ENCODE data around the gene CEMIP2.

CEMIP2 gene, protein sequence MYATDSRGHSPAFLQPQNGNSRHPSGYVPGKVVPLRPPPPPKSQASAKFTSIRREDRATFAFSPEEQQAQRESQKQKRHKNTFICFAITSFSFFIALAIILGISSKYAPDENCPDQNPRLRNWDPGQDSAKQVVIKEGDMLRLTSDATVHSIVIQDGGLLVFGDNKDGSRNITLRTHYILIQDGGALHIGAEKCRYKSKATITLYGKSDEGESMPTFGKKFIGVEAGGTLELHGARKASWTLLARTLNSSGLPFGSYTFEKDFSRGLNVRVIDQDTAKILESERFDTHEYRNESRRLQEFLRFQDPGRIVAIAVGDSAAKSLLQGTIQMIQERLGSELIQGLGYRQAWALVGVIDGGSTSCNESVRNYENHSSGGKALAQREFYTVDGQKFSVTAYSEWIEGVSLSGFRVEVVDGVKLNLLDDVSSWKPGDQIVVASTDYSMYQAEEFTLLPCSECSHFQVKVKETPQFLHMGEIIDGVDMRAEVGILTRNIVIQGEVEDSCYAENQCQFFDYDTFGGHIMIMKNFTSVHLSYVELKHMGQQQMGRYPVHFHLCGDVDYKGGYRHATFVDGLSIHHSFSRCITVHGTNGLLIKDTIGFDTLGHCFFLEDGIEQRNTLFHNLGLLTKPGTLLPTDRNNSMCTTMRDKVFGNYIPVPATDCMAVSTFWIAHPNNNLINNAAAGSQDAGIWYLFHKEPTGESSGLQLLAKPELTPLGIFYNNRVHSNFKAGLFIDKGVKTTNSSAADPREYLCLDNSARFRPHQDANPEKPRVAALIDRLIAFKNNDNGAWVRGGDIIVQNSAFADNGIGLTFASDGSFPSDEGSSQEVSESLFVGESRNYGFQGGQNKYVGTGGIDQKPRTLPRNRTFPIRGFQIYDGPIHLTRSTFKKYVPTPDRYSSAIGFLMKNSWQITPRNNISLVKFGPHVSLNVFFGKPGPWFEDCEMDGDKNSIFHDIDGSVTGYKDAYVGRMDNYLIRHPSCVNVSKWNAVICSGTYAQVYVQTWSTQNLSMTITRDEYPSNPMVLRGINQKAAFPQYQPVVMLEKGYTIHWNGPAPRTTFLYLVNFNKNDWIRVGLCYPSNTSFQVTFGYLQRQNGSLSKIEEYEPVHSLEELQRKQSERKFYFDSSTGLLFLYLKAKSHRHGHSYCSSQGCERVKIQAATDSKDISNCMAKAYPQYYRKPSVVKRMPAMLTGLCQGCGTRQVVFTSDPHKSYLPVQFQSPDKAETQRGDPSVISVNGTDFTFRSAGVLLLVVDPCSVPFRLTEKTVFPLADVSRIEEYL (N-terminal part only)

DNA sequence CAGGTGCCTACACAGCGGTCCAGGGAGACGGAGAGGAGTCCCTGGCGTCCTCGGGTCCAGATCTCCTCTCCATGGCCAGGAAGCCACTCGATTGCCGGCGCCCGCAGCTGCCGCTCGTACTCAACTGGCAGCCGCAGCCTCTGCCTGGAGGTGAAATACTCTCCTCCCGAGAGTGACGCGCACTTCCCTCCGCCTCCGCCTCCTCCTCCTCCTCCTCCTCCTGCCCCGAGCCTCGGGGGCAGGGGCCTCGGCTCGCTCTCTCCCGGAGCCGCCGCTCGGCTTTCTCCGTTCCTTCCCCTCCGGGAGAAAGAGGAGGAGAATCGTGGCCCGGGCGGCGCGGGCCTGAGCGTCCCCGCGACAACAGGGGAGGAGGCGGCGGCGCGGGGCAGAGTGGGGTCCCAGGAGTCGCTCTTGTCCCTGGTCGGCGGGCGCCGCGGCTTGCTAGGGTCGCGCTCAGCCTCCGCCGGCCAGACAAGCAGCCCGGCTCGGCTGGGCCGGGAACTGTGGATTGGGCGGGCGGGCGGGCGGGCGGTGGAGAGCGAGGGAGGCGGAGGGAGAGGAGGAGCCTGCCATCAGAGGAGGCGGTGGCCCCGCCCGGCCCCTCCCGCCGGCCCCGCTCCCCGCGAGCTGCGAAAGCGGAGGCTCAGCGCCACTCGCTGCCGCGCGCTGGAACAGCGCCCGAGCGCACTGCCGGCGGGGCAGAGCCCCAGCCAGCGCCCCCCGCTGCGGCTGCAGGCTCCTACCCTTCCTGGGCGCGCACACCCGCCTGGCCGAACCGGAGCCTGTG lies at the start of gene CEMIP2:
Gene CEMIP2, minus strand, starts transcription at position 126 of the 787 bp plus-strand sequence. CDS start 18,140 bp downstream, outside the sequence.
- TF ChIP-seq EZH2phosphoT487 (conservative IDR thresholded peaks at IDR 0.05; ENCODE audit: low read length), result no peak
- TF ChIP-seq, protein P1, sequence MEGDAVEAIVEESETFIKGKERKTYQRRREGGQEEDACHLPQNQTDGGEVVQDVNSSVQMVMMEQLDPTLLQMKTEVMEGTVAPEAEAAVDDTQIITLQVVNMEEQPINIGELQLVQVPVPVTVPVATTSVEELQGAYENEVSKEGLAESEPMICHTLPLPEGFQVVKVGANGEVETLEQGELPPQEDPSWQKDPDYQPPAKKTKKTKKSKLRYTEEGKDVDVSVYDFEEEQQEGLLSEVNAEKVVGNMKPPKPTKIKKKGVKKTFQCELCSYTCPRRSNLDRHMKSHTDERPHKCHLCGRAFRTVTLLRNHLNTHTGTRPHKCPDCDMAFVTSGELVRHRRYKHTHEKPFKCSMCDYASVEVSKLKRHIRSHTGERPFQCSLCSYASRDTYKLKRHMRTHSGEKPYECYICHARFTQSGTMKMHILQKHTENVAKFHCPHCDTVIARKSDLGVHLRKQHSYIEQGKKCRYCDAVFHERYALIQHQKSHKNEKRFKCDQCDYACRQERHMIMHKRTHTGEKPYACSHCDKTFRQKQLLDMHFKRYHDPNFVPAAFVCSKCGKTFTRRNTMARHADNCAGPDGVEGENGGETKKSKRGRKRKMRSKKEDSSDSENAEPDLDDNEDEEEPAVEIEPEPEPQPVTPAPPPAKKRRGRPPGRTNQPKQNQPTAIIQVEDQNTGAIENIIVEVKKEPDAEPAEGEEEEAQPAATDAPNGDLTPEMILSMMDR (IDR thresholded peaks at IDR 0.05; ENCODE audit: insufficient read depth, low read length, poor library complexity, severe bottlenecking), result peak; percentile 24
- Histone ChIP-seq H3K9me3 (ENCODE audit: insufficient read depth, low read length) (no peaks in the 10 kb centered on the region), H2AFZ (ENCODE audit: low read depth, low read length, severe bottlenecking) (peak within 1 kb of the TSS; percentile 97), H3K9me2 (replicated peaks; ENCODE audit: insufficient read depth, low read length) (no peaks in the 10 kb centered on the region), H3K27me3 (ENCODE audit: low read length) (no peaks in the 10 kb centered on the region), H3K4me2 (ENCODE audit: low read depth, low read length, poor library complexity, severe bottlenecking) (peak within 1 kb of the TSS; percentile 95), H3F3A (ENCODE audit: insufficient read depth) (0 out of 2 replicates have a peak, but pooled peaks cover 4% of the 10 kb centered on the region), H3K79me2 (ENCODE audit: insufficient read depth, low read length) (no peaks in the 10 kb centered on the region), H4K20me1 (ENCODE audit: low read depth, low read length) (no peaks in the 10 kb centered on the region), H3K9ac (ENCODE audit: low read length) (peak within 1 kb of the TSS; percentile 66), H3K36me3 (ENCODE audit: low read length) (no peaks in the 10 kb centered on the region), H3K4me3 (ENCODE audit: insufficient read depth, low read length, poor library complexity, severe bottlenecking) (peak within 1 kb of the TSS; percentile 71), H3K27ac (ENCODE audit: low read depth, low read length) (no peak within 1 kb of the TSS)

DNA sequence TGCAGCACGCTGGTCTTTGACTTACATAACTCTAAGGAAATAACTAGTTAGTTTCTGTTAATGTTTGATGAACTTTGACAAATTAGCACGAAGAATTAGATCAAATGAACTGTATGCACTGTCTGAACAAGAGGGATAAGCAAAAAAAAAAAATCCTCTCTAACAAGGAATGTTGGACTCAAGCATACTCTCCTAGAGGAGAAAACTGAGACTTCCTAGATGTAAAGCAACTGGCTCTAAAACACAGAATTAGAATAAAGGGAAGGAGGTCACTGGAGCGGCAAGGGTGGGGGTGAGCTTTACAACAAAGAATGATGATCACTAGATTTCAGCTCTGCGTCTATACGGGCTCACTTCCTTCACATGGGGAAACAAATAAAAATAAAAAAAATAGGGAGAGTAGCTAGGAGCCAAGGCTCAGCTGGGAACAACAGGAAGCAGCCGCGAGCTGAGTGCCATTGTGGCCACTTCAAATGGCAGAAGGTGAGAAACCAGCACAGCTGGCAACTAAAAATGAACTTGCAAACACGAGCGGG lies 48.7 kb upstream of the CEMIP2 start:
- TF ChIP-seq, protein P1 (IDR thresholded peaks at IDR 0.05; ENCODE audit: insufficient read depth, low read length, poor library complexity, severe bottlenecking), result no peak
- TF ChIP-seq EZH2phosphoT487 (conservative IDR thresholded peaks at IDR 0.05; ENCODE audit: low read length), result no peak
- no peaks in the 10 kb centered on the region for H3K9me3 ChIP-seq (ENCODE audit: insufficient read depth, low read length)
- no peak overlapping the region for H3K4me3 ChIP-seq (ENCODE audit: insufficient read depth, low read length, poor library complexity, severe bottlenecking)
- no peaks in the 10 kb centered on the region for H3K79me2 ChIP-seq (ENCODE audit: insufficient read depth, low read length)
- no peaks in the 10 kb centered on the region for H4K20me1 ChIP-seq (ENCODE audit: low read depth, low read length)
- no peak overlapping the region for H2AFZ ChIP-seq (ENCODE audit: low read depth, low read length, severe bottlenecking)
- no peaks in the 10 kb centered on the region for H3K9me2 ChIP-seq (replicated peaks; ENCODE audit: insufficient read depth, low read length)
- no peak overlapping the region for H3K4me2 ChIP-seq (ENCODE audit: low read depth, low read length, poor library complexity, severe bottlenecking)
- H3K27me3 ChIP-seq (ENCODE audit: low read length), result no peaks in the 10 kb centered on the region
- no peaks in the 10 kb centered on the region for H3F3A ChIP-seq (ENCODE audit: insufficient read depth)
- H3K27ac ChIP-seq (ENCODE audit: low read depth, low read length), result no peak overlapping the region
- no peaks in the 10 kb centered on the region for H3K36me3 ChIP-seq (ENCODE audit: low read length)
- H3K9ac ChIP-seq (ENCODE audit: low read length), result no peak overlapping the region

DNA sequence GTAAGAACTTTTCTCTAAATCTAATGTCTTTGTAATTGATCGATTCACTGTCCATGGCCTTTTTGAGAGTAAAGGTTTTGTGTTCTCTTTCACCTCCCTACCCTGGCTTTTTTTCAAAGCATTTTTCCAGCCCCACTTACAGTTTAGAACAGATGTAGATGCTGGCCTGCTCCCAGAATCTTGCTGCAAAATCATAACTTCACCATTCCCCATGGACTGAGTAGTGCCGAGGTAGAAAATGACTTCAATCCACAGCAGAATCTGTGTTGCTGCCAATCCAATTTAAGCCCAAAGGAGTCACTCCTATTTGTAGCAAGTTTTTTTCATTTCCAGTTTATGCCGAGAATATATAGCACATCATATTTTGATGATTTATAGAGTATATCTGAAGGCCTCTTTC lies 46.5 kb upstream of the CEMIP2 start:
- H3K4me2 ChIP-seq (ENCODE audit: low read depth, low read length, poor library complexity, severe bottlenecking), result no peak overlapping the region
- H3K27me3 ChIP-seq (ENCODE audit: low read length), result no peaks in the 10 kb centered on the region
- H2AFZ ChIP-seq (ENCODE audit: low read depth, low read length, severe bottlenecking), result no peak overlapping the region
- TF ChIP-seq, protein P1 (IDR thresholded peaks at IDR 0.05; ENCODE audit: insufficient read depth, low read length, poor library complexity, severe bottlenecking), result no peak
- TF ChIP-seq EZH2phosphoT487 (conservative IDR thresholded peaks at IDR 0.05; ENCODE audit: low read length), result no peak
- no peaks in the 10 kb centered on the region for H3K36me3 ChIP-seq (ENCODE audit: low read length)
- no peaks in the 10 kb centered on the region for H3K9me3 ChIP-seq (ENCODE audit: insufficient read depth, low read length)
- H4K20me1 ChIP-seq (ENCODE audit: low read depth, low read length), result no peaks in the 10 kb centered on the region
- H3K9ac ChIP-seq (ENCODE audit: low read length), result no peak overlapping the region
- no peak overlapping the region for H3K4me3 ChIP-seq (ENCODE audit: insufficient read depth, low read length, poor library complexity, severe bottlenecking)
- H3K9me2 ChIP-seq (replicated peaks; ENCODE audit: insufficient read depth, low read length), result no peaks in the 10 kb centered on the region
- no peaks in the 10 kb centered on the region for H3F3A ChIP-seq (ENCODE audit: insufficient read depth)
- H3K27ac ChIP-seq (ENCODE audit: low read depth, low read length), result no peak overlapping the region
- H3K79me2 ChIP-seq (ENCODE audit: insufficient read depth, low read length), result no peaks in the 10 kb centered on the region

Data from SU-DHL-6 (cell line).